H1 (cell line): ENCODE results near the gene NEDD4.

Source experiments
- CTBP2 ChIP-seq: IDR thresholded peaks from 2 replicates; pipeline ENCODE4 v1.7.0; 2011; ENCODE audit warnings: borderline replicate concordance, mild to moderate bottlenecking, moderate library complexity, mixed read lengths, low read length; ENCODE audit not compliant: insufficient read depth, insufficient read length
- EGR1 ChIP-seq: IDR thresholded peaks from 2 replicates; pipeline ENCODE4 v1.6.1; 2011; ENCODE audit warnings: low read depth, low read length, borderline replicate concordance
- EZH2 ChIP-seq: fragments of 200-600 bp; sonication (generic); IDR thresholded peaks from 2 replicates; pipeline ENCODE4 v1.7.1; 2012; ENCODE audit warnings: low read depth, mild to moderate bottlenecking, moderate library complexity, low read length, inconsistent platforms; ENCODE audit not compliant: severe bottlenecking
- KDM5A ChIP-seq: fragments of 200-600 bp; IDR thresholded peaks from 2 replicates; pipeline ENCODE4 v1.7.1; 2012; ENCODE audit warnings: mild to moderate bottlenecking, low read length, inconsistent platforms, mixed read lengths
- TF ChIP-seq, protein P1 (sequence below), 3 experiments: IDR thresholded peaks; 1 replicate in 2 of 3; 2 replicates in 1 of 3; pipeline versions ENCODE4 v1.5.1 to v1.6.1; 2011; ENCODE audit warnings: low read length in 3 of 3, mild to moderate bottlenecking in 3 of 3, inconsistent platforms in 2 of 3, low read depth in 1 of 3, moderate library complexity in 1 of 3; ENCODE audit not compliant: insufficient read depth in 1 of 3; ENCODE audit errors: control extremely low read depth in 1 of 3
- TF ChIP-seq, protein P2 (sequence below): IDR thresholded peaks from 2 replicates; pipeline ENCODE4 v1.6.1; 2011; ENCODE audit warnings: low read length, improper control_type of control experiment
- TF ChIP-seq, protein P3 (sequence below): IDR thresholded peaks from 2 replicates; pipeline ENCODE4 v1.6.1; 2012; ENCODE audit warnings: inconsistent platforms

DNA sequence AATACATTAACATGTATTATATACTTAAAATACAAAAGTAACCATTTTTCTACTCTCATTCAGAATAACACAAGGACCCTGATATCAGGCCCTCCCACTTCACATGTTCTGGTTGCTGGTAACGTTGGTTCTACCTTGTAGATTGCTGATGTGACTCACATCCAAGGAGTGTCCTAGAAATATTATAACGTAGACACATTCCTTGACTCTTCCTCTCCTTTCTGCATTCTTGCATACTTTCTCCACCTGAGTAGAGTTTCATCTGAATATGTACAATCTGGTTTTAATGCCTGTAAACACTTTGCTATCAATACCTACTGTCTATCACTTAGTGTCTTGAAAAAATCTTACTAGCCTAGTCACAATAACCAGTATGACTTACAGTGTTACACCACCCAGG lies 35.0 kb upstream of the NEDD4 start:
- TF ChIP-seq, protein P1, sequence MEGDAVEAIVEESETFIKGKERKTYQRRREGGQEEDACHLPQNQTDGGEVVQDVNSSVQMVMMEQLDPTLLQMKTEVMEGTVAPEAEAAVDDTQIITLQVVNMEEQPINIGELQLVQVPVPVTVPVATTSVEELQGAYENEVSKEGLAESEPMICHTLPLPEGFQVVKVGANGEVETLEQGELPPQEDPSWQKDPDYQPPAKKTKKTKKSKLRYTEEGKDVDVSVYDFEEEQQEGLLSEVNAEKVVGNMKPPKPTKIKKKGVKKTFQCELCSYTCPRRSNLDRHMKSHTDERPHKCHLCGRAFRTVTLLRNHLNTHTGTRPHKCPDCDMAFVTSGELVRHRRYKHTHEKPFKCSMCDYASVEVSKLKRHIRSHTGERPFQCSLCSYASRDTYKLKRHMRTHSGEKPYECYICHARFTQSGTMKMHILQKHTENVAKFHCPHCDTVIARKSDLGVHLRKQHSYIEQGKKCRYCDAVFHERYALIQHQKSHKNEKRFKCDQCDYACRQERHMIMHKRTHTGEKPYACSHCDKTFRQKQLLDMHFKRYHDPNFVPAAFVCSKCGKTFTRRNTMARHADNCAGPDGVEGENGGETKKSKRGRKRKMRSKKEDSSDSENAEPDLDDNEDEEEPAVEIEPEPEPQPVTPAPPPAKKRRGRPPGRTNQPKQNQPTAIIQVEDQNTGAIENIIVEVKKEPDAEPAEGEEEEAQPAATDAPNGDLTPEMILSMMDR (IDR thresholded peaks at IDR 0.05; ENCODE audit: control extremely low read depth in 1 of 3, insufficient read depth in 1 of 3, low read depth in 1 of 3, low read length in 3 of 3): no peak
- TF ChIP-seq EGR1 (no peak), CTBP2 (no peak), KDM5A (no peak), EZH2 (no peak)
- TF ChIP-seq, protein P2, sequence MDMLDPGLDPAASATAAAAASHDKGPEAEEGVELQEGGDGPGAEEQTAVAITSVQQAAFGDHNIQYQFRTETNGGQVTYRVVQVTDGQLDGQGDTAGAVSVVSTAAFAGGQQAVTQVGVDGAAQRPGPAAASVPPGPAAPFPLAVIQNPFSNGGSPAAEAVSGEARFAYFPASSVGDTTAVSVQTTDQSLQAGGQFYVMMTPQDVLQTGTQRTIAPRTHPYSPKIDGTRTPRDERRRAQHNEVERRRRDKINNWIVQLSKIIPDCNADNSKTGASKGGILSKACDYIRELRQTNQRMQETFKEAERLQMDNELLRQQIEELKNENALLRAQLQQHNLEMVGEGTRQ: no peak
- TF ChIP-seq, protein P3, sequence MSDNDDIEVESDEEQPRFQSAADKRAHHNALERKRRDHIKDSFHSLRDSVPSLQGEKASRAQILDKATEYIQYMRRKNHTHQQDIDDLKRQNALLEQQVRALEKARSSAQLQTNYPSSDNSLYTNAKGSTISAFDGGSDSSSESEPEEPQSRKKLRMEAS: no peak
